WTC11 (cell line): ENCODE measurements around the gene THSD4. TPM values are rescaled to one million over a fixed set of nuclear protein-coding genes. Genes with fewer than 3 reads are reported as not detected.

ENCODE experiments used
- ATAC-seq: fragments of 200-7000 bp; cut with Tn5 transposase; 2 replicates; pipeline ENCODE4 v1.10.0; 2021; ENCODE audit warnings: mild to moderate bottlenecking, moderate library complexity
- CTCF ChIA-PET: fragments of 300-600 bp; sonication (Branson Sonifier 250); formaldehyde crosslinking; loops from one replicate; lab custom pipeline; 2021; ENCODE audit warnings: antibody characterized with exemption; lab: Charles Lee
- POLR2A ChIA-PET: fragments of 350-600 bp; sonication (Branson Sonifier 250); formaldehyde crosslinking; loops from one replicate; lab custom pipeline; 2021; ENCODE audit warnings: antibody characterized with exemption; lab: Charles Lee
- DNase-seq: peaks from one replicate; pipeline ENCODE4 v3.0.0; 2021; ENCODE audit warnings: low spot score
- H3K27ac Mint-ChIP-seq: 2 replicates; pipeline ENCODE4 v1.8.0; 2021; ENCODE audit warnings: mixed read lengths
- H3K27me3 Mint-ChIP-seq: 2 replicates; pipeline ENCODE4 v1.8.0; 2021; ENCODE audit warnings: low read depth, mild to moderate bottlenecking, moderate library complexity, mixed read lengths
- H3K36me3 Mint-ChIP-seq: 2 replicates; pipeline ENCODE4 v1.8.0; 2021; ENCODE audit warnings: mixed read lengths
- H3K4me1 Mint-ChIP-seq: 2 replicates; pipeline ENCODE4 v1.8.0; 2022; ENCODE audit warnings: mixed read lengths
- H3K4me3 Mint-ChIP-seq: 2 replicates; pipeline ENCODE4 v1.8.0; 2021; ENCODE audit warnings: mild to moderate bottlenecking, moderate library complexity, mixed read lengths
- H3K9me3 Mint-ChIP-seq: 2 replicates; pipeline ENCODE4 v1.8.0; 2021; ENCODE audit warnings: mixed read lengths
- CREB1 ChIP-seq: sonication (generic); formaldehyde crosslinking; IDR thresholded peaks from 2 replicates; pipeline ENCODE4 v1.8.0; 2023; ENCODE audit warnings: mild to moderate bottlenecking, missing genetic modification reagents
- ETV6 ChIP-seq: sonication (generic); formaldehyde crosslinking; IDR thresholded peaks from 2 replicates; pipeline ENCODE4 v1.8.1; 2022; ENCODE audit warnings: mild to moderate bottlenecking, missing genetic modification reagents
- IRF2 ChIP-seq: sonication (generic); formaldehyde crosslinking; IDR thresholded peaks from 2 replicates; pipeline ENCODE4 v1.8.0; 2022; ENCODE audit warnings: low read depth, missing genetic modification reagents, borderline replicate concordance
- KAT7 ChIP-seq: sonication (generic); formaldehyde crosslinking; IDR thresholded peaks from 2 replicates; pipeline ENCODE4 v1.8.1; 2023; ENCODE audit warnings: missing genetic modification reagents, mild to moderate bottlenecking, borderline replicate concordance
- NFATC4 ChIP-seq: fragments of 250-450 bp; sonication (Bioruptor Pico); IDR thresholded peaks from 2 replicates; pipeline ENCODE4 v1.9.0; 2021; ENCODE audit warnings: mild to moderate bottlenecking
- NR1H2 ChIP-seq: sonication (generic); formaldehyde crosslinking; IDR thresholded peaks from 2 replicates; pipeline ENCODE4 v1.9.0; 2021; ENCODE audit warnings: mild to moderate bottlenecking, moderate library complexity, missing genetic modification reagents
- RORB ChIP-seq: fragments of 250-450 bp; sonication (Bioruptor Pico); IDR thresholded peaks from 2 replicates; pipeline ENCODE4 v1.9.0; 2021; ENCODE audit warnings: mild to moderate bottlenecking
- SMAD3 ChIP-seq: sonication (generic); formaldehyde crosslinking; IDR thresholded peaks from 2 replicates; pipeline ENCODE4 v1.8.0; 2022; ENCODE audit warnings: missing genetic modification reagents, mild to moderate bottlenecking, borderline replicate concordance
- ZNF396 ChIP-seq: fragments of 250-450 bp; sonication (Bioruptor Pico); IDR thresholded peaks from 2 replicates; pipeline ENCODE4 v1.8.0; 2021; ENCODE audit warnings: mild to moderate bottlenecking, moderate library complexity, borderline replicate concordance
- ZNF416 ChIP-seq: fragments of 250-450 bp; sonication (Bioruptor Pico); IDR thresholded peaks from 2 replicates; pipeline ENCODE4 v1.9.0; 2021; ENCODE audit warnings: mild to moderate bottlenecking, inconsistent platforms
- ZNF423 ChIP-seq: fragments of 250-450 bp; sonication (Bioruptor Pico); IDR thresholded peaks from 2 replicates; pipeline ENCODE4 v2.1.2; 2022; ENCODE audit warnings: mild to moderate bottlenecking, moderate library complexity
- total RNA-seq: library from RNA; stranded (reverse); gene quantifications from 3 replicates; pipeline ENCODE4 v1.2.3, GENCODE V29; 2021
- TF ChIP-seq, protein P1 (sequence below): sonication (generic); formaldehyde crosslinking; IDR thresholded peaks from 2 replicates; pipeline ENCODE4 v1.8.1; 2022; ENCODE audit warnings: missing genetic modification reagents, borderline replicate concordance
- TF ChIP-seq, protein P2 (sequence below): sonication (generic); formaldehyde crosslinking; IDR thresholded peaks from 2 replicates; pipeline ENCODE4 v1.8.1; 2023; ENCODE audit warnings: mild to moderate bottlenecking, moderate library complexity, missing genetic modification reagents
- TF ChIP-seq, protein P3 (sequence below): fragments of 250-450 bp; sonication (Bioruptor Pico); IDR thresholded peaks from 2 replicates; pipeline ENCODE4 v1.9.0; 2021; ENCODE audit warnings: mild to moderate bottlenecking
- TF ChIP-seq, protein P4 (sequence below): fragments of 250-450 bp; sonication (Bioruptor Pico); IDR thresholded peaks from 2 replicates; pipeline ENCODE4 v2.1.2; 2022; ENCODE audit warnings: mild to moderate bottlenecking, moderate library complexity
- TF ChIP-seq, protein P5 (sequence below): fragments of 250-450 bp; sonication (Bioruptor Pico); IDR thresholded peaks from 2 replicates; pipeline ENCODE4 v1.9.0; 2021; ENCODE audit warnings: moderate library complexity, mild to moderate bottlenecking, inconsistent platforms, borderline replicate concordance

THSD4 gene
- total RNA-seq, 1 experiment from 2014 or later, result 7.8 TPM

DNA sequence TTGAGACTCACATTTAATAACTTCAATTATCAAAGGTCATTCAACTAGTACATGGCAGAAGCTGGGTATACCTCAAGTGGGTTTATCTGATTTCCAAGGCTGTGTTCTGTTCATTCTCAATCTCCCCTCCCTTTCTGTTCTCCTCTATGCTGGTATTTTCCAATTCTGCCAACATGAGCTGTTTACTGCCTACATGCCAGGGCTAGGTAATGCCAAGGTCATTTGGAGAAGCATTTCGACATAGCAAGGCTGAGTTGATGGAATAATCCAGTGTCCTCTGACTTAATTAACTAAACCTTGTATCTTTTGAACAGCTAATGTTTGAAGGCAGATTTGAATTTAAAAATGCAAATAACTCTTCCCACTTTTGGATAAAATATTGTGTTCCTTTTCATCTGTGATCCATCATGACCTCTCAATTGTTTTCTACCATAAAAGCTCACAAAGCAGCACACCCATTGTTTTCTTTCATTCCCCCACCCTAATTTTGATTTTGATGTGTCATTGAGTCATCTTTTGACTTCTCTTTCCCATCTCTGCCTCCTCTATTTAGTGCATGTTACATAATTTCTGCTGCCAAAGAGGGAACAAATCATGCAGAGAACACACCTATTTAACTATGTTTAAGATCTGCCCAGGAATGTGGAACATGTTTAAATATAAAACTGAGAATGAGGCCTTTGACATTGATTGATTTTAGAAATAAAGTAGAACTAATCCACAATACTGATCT is 386.2 kb downstream of the THSD4 start (continued):
- TF ChIP-seq RORB (CRISPR knock-in tag) (no peak), IRF2 (no peak), ZNF423 (CRISPR knock-in tag) (no peak), ZNF416 (CRISPR knock-in tag) (no peak), ETV6 (no peak), NFATC4 (no peak), NR1H2 (no peak)
- TF ChIP-seq, protein P1, sequence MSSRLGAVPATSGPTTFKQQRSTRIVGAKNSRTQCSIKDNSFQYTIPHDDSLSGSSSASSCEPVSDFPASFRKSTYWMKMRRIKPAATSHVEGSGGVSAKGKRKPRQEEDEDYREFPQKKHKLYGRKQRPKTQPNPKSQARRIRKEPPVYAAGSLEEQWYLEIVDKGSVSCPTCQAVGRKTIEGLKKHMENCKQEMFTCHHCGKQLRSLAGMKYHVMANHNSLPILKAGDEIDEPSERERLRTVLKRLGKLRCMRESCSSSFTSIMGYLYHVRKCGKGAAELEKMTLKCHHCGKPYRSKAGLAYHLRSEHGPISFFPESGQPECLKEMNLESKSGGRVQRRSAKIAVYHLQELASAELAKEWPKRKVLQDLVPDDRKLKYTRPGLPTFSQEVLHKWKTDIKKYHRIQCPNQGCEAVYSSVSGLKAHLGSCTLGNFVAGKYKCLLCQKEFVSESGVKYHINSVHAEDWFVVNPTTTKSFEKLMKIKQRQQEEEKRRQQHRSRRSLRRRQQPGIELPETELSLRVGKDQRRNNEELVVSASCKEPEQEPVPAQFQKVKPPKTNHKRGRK (CRISPR knock-in tag), result no peak
- TF ChIP-seq, protein P2, sequence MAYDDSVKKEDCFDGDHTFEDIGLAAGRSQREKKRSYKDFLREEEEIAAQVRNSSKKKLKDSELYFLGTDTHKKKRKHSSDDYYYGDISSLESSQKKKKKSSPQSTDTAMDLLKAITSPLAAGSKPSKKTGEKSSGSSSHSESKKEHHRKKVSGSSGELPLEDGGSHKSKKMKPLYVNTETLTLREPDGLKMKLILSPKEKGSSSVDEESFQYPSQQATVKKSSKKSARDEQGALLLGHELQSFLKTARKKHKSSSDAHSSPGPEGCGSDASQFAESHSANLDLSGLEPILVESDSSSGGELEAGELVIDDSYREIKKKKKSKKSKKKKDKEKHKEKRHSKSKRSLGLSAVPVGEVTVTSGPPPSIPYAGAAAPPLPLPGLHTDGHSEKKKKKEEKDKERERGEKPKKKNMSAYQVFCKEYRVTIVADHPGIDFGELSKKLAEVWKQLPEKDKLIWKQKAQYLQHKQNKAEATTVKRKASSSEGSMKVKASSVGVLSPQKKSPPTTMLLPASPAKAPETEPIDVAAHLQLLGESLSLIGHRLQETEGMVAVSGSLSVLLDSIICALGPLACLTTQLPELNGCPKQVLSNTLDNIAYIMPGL (CRISPR knock-in tag), result no peak

DNA sequence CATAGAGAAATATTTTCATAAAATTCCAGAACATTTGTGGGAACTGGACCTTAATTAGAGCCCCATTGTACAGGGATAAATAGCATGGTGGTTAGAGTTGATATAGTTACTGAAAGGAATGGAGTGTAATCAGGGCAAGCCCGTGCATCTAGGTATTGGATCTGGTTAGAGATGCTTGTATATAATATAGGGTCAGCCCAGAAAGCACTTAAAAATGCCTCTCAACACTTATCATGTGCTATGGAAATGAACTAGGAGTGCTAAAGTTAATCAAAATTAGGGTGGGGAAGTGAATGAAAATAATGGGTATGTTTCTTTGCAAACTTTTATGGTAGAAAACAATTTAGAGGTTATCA is 386.8 kb downstream of the THSD4 start:
- no peak overlapping the region for H3K4me3 Mint-ChIP-seq
- no peak for DNase-seq
- TF ChIP-seq KAT7 (CRISPR knock-in tag) (no peak), CREB1 (CRISPR knock-in tag) (no peak), SMAD3 (CRISPR knock-in tag) (no peak), ZNF396 (CRISPR knock-in tag) (no peak)
- TF ChIP-seq, protein P3, sequence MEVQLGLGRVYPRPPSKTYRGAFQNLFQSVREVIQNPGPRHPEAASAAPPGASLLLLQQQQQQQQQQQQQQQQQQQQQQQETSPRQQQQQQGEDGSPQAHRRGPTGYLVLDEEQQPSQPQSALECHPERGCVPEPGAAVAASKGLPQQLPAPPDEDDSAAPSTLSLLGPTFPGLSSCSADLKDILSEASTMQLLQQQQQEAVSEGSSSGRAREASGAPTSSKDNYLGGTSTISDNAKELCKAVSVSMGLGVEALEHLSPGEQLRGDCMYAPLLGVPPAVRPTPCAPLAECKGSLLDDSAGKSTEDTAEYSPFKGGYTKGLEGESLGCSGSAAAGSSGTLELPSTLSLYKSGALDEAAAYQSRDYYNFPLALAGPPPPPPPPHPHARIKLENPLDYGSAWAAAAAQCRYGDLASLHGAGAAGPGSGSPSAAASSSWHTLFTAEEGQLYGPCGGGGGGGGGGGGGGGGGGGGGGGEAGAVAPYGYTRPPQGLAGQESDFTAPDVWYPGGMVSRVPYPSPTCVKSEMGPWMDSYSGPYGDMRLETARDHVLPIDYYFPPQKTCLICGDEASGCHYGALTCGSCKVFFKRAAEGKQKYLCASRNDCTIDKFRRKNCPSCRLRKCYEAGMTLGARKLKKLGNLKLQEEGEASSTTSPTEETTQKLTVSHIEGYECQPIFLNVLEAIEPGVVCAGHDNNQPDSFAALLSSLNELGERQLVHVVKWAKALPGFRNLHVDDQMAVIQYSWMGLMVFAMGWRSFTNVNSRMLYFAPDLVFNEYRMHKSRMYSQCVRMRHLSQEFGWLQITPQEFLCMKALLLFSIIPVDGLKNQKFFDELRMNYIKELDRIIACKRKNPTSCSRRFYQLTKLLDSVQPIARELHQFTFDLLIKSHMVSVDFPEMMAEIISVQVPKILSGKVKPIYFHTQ (CRISPR knock-in tag), result no peak
- TF ChIP-seq, protein P4, sequence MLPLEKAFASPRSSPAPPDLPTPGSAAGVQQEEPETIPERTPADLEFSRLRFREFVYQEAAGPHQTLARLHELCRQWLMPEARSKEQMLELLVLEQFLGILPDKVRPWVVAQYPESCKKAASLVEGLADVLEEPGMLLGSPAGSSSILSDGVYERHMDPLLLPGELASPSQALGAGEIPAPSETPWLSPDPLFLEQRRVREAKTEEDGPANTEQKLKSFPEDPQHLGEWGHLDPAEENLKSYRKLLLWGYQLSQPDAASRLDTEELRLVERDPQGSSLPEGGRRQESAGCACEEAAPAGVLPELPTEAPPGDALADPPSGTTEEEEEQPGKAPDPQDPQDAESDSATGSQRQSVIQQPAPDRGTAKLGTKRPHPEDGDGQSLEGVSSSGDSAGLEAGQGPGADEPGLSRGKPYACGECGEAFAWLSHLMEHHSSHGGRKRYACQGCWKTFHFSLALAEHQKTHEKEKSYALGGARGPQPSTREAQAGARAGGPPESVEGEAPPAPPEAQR, result no peak

DNA sequence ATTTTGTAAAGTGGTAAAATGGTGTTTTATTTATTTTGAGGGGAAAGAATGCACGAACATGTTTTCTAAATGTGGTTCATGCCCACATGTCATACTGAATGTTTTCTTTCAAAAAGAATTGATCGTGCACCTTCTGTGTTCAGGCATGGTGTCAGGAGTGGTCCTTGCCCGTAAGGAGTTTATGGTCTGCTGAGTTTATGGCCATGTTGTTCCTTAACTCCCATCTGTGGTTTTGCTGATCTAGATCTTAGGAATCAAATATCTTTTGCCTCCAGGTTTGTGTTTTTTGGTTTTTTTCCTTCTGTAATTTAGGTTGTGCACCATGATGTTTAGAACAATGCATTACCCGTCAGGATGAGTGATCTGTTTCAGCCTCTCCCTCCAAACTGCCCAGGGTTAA is 390.7 kb downstream of the THSD4 start:
- DNase-seq (no peak), ATAC-seq (no peak)
- H3K4me1 Mint-ChIP-seq, result no peaks in the 10 kb centered on the region; the same call in 1 of the 2 replicates
- ChIA-PET POLR2A (no interaction called here), CTCF (no interaction called here)
- no peak overlapping the region for H3K4me3 Mint-ChIP-seq
- H3K27ac Mint-ChIP-seq, result no peak overlapping the region
- no peaks in the 10 kb centered on the region for H3K36me3 Mint-ChIP-seq
- H3K9me3 Mint-ChIP-seq, result peaks cover under 1% of the 10 kb centered on the region; the same call in 1 of the 2 replicates
- TF ChIP-seq CREB1 (CRISPR knock-in tag), result no peak
- TF ChIP-seq, protein P5, sequence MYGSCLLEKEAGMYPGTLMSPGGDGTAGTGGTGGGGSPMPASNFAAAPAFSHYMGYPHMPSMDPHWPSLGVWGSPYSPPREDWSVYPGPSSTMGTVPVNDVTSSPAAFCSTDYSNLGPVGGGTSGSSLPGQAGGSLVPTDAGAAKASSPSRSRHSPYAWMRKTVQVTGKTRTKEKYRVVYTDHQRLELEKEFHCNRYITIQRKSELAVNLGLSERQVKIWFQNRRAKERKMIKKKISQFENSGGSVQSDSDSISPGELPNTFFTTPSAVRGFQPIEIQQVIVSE (CRISPR knock-in tag), result no peak
- no peak for TF ChIP-seq ZNF423 (CRISPR knock-in tag)
- H3K27me3 Mint-ChIP-seq, result no peaks in the 10 kb centered on the region

More for the DNA sequence above, 386.8 kb downstream of the THSD4 start:
- H3K27me3 Mint-ChIP-seq, result no peaks in the 10 kb centered on the region
- ChIA-PET POLR2A (no interaction called here), CTCF (no interaction called here)
- H3K9me3 Mint-ChIP-seq, result peaks cover 11% of the 10 kb centered on the region
- no peak overlapping the region for H3K27ac Mint-ChIP-seq
- no peaks in the 10 kb centered on the region for H3K4me1 Mint-ChIP-seq
- no peaks in the 10 kb centered on the region for H3K36me3 Mint-ChIP-seq
- no peak for ATAC-seq
